ENCODE data around the gene PTTG1IP2.

PTTG1IP2 gene

GRCh38 chr7:90483251-90483650 is 13.8 kb downstream of the PTTG1IP2 start:
- DNase-seq (ENCODE audit: low spot score), result no peak

- no peak for DNase-seq (ENCODE audit: low spot score)
Observed at GRCh38 chr7:90484706-90485105, 15.3 kb downstream of the PTTG1IP2 start.

GRCh38 chr7:90485734-90486316 is 16.4 kb downstream of the PTTG1IP2 start:
- no peak for DNase-seq (ENCODE audit: low spot score)

- DNase-seq (ENCODE audit: low spot score), result no peak
Observed at GRCh38 chr7:90487808-90488207, 18.4 kb downstream of the PTTG1IP2 start.

- peak; percentile 8 for DNase-seq (ENCODE audit: low spot score)
Observed at GRCh38 chr7:90488220-90488619, 18.8 kb downstream of the PTTG1IP2 start.

- no peak for DNase-seq (ENCODE audit: low spot score)
Observed at GRCh38 chr7:90492250-90492649, 22.8 kb downstream of the PTTG1IP2 start.

GRCh38 chr7:90495241-90495640 is 25.8 kb downstream of the PTTG1IP2 start:
- no peak for DNase-seq (ENCODE audit: low spot score)

GRCh38 chr7:90502539-90502938 is 33.1 kb downstream of the PTTG1IP2 start:
- no peak for DNase-seq (ENCODE audit: low spot score)

GRCh38 chr7:90503367-90503766 is 33.9 kb downstream of the PTTG1IP2 start:
- DNase-seq (ENCODE audit: low spot score), result no peak

GRCh38 chr7:90507692-90508091 is 38.3 kb downstream of the PTTG1IP2 start:
- DNase-seq (ENCODE audit: low spot score), result no peak

- DNase-seq (ENCODE audit: low spot score), result no peak
Observed at GRCh38 chr7:90511776-90512175, 42.3 kb downstream of the PTTG1IP2 start.

GRCh38 chr7:90512821-90513254 is 43.4 kb downstream of the PTTG1IP2 start:
- DNase-seq (ENCODE audit: low spot score), result no peak

- DNase-seq (ENCODE audit: low spot score), result no peak
Observed at GRCh38 chr7:90516257-90516656, 46.8 kb downstream of the PTTG1IP2 start.

- DNase-seq (ENCODE audit: low spot score), result no peak
Observed at GRCh38 chr7:90518630-90519029, 49.2 kb downstream of the PTTG1IP2 start.

GRCh38 chr7:90520484-90520883 is 51.0 kb downstream of the PTTG1IP2 start:
- no peak for DNase-seq (ENCODE audit: low spot score)

GRCh38 chr7:90530263-90530662 is 60.8 kb downstream of the PTTG1IP2 start:
- DNase-seq (ENCODE audit: low spot score), result no peak

- no peak for DNase-seq (ENCODE audit: low spot score)
Observed at GRCh38 chr7:90532231-90532929, 62.9 kb downstream of the PTTG1IP2 start.

GRCh38 chr7:90536449-90536848 is 67.0 kb downstream of the PTTG1IP2 start:
- DNase-seq (ENCODE audit: low spot score), result no peak

- no peak for DNase-seq (ENCODE audit: low spot score)
Observed at GRCh38 chr7:90538405-90538804, 69.0 kb downstream of the PTTG1IP2 start.

- DNase-seq (ENCODE audit: low spot score), result no peak
Observed at GRCh38 chr7:90540406-90540805, 71.0 kb downstream of the PTTG1IP2 start.

GRCh38 chr7:90551036-90551435 is 81.6 kb downstream of the PTTG1IP2 start:
- no peak for DNase-seq (ENCODE audit: low spot score)

GRCh38 chr7:90552521-90552920 is 83.1 kb downstream of the PTTG1IP2 start:
- no peak for DNase-seq (ENCODE audit: low spot score)

GRCh38 chr7:90560730-90561129 is 91.3 kb downstream of the PTTG1IP2 start:
- no peak for DNase-seq (ENCODE audit: low spot score)

Measured in HuH-7 (cell line).